CD4-positive, alpha-beta T cell (primary cell): Measurements from ENCODE around the gene ILK. TPM values are rescaled to one million over a fixed set of nuclear protein-coding genes. Genes with fewer than 3 reads are reported as not detected.

Source experiments
- ATAC-seq: fragments of 200-7000 bp; cut with Tn5 transposase; one replicate; pipeline ENCODE4 v1.10.0; 2022; ENCODE audit warnings: mild to moderate bottlenecking; ENCODE audit not compliant: poor library complexity
- CTCF ChIA-PET: fragments of 350-600 bp; sonication (Branson Sonifier 250); formaldehyde crosslinking; loops from one replicate; lab custom pipeline; 2021; ENCODE audit warnings: antibody characterized with exemption, inconsistent platforms; lab: Charles Lee
- POLR2A ChIA-PET: fragments of 350-600 bp; sonication (Branson Sonifier 250); formaldehyde crosslinking; loops from one replicate; lab custom pipeline; 2021; ENCODE audit warnings: antibody characterized with exemption, inconsistent platforms; lab: Charles Lee
- DNase-seq, 14 experiments: peaks; one replicate each; pipeline ENCODE4 v3.0.0-alpha.2; 2013 to 2020; ENCODE audit warnings: mixed read lengths in 2 of 14
- H3K27ac ChIP-seq, 2 donors: one replicate each; pipeline versions ENCODE4 v1.5.1 to v1.7.0; 2013; ENCODE audit warnings: low read length in 2 of 2, low read depth in 1 of 2, mild to moderate bottlenecking in 1 of 2
- H3K27me3 ChIP-seq, 2 experiments: 1 replicate in 1 of 2; 2 replicates in 1 of 2; pipeline versions ENCODE4 v1.6.1 to v1.7.0; 2013; ENCODE audit warnings: low read length in 2 of 2, control low read depth in 1 of 2, mild to moderate bottlenecking in 1 of 2, moderate library complexity in 1 of 2; ENCODE audit not compliant: insufficient read depth in 2 of 2, control insufficient read depth in 1 of 2
- H3K36me3 ChIP-seq: one replicate; pipeline ENCODE4 v1.6.1; 2013; ENCODE audit warnings: low read length, control low read depth; ENCODE audit not compliant: insufficient read depth
- H3K4me1 ChIP-seq: one replicate; pipeline ENCODE4 v1.6.1; 2013; ENCODE audit warnings: low read length, control low read depth; ENCODE audit not compliant: insufficient read depth
- H3K4me3 ChIP-seq: one replicate; pipeline ENCODE4 v1.5.1; 2013; ENCODE audit warnings: mild to moderate bottlenecking, low read length, moderate library complexity
- H3K9me3 ChIP-seq, 2 experiments: 1 replicate in 1 of 2; 2 replicates in 1 of 2; pipeline versions ENCODE4 v1.6.1 to v1.7.0; 2013; ENCODE audit warnings: low read length in 2 of 2, mild to moderate bottlenecking in 2 of 2, control low read depth in 1 of 2, moderate library complexity in 1 of 2; ENCODE audit not compliant: control insufficient read depth in 1 of 2, insufficient read depth in 1 of 2
- H3K27ac Mint-ChIP-seq: one replicate; pipeline ENCODE4 v1.8.0; 2020; ENCODE audit warnings: mixed read lengths
- H3K27me3 Mint-ChIP-seq: one replicate; pipeline ENCODE4 v1.8.0; 2021; ENCODE audit warnings: mixed read lengths
- H3K36me3 Mint-ChIP-seq: one replicate; pipeline ENCODE4 v1.8.0; 2021; ENCODE audit warnings: low read depth, mixed read lengths
- H3K4me1 Mint-ChIP-seq: one replicate; pipeline ENCODE4 v1.8.0; 2021; ENCODE audit warnings: low read depth, mixed read lengths
- H3K4me3 Mint-ChIP-seq: one replicate; pipeline ENCODE4 v1.8.0; 2020; ENCODE audit warnings: mild to moderate bottlenecking, mixed read lengths
- H3K9me3 Mint-ChIP-seq: one replicate; pipeline ENCODE4 v1.8.0; 2020; ENCODE audit warnings: mixed read lengths
- CTCF ChIP-seq: fragments of 200-600 bp; IDR thresholded peaks from one replicate; pipeline ENCODE4 v1.8.0; 2022; ENCODE audit warnings: antibody characterized with exemption, mild to moderate bottlenecking
- intact Hi-C, 2 experiments: fragments of 100-400 bp; cut with DNase I in 1 of 2; cut with micrococcal nuclease in 1 of 2; formaldehyde crosslinking; loops; one replicate each; pipeline versions ENCODE4 v1.15.1 to v1.9.0; 2023 to 2025; cut with DNase I, micrococcal nuclease
- polyA plus RNA-seq, 2 donors: library from polyadenylated mRNA; unstranded; fragments of 120-200 nt; gene quantifications; one replicate each; pipeline ENCODE4 v1.2.1, GENCODE V29; 2013
- total RNA-seq, 174 experiments: library from RNA in 2 of 174; stranded (reverse) in 2 of 174; gene quantifications; one replicate each; pipeline ENCODE4 v1.2.3 and lab custom pipeline; 2021 to 2026

The ILK gene
- total RNA-seq (10 to 100 TPM; 19.2 to 21.0 TPM), total RNA-seq (lab: John Stamatoyannopoulos, UW) (13.2 to 107 (median 65.7) reads per million in 172 experiments)
- 69.0 TPM for polyA plus RNA-seq (2013, experiment 1 of 2)
- 68.0 TPM for polyA plus RNA-seq (2013, experiment 2 of 2)

GRCh38 chr11:6603287-6604080 is at the start of gene ILK, which contains the start of gene RRP8:
TSS of gene ILK (plus strand) at chr11:6603774. CDS start at chr11:6604272, 498 bp downstream.
TSS of gene RRP8 (minus strand) at chr11:6603616. CDS start at chr11:6603502, 114 bp downstream.
- Histone ChIP-seq H3K4me3 (peak within 1 kb of the TSS; percentile 78), H3K27me3 (no peaks in the 10 kb centered on the region), H3K4me1 (peaks cover 73% of the 10 kb centered on the region), H3K27ac (peak within 1 kb of the TSS; percentile 81 to 87), H3K9me3 (no peaks in the 10 kb centered on the region), H3K36me3 (peaks cover 40% of the 10 kb centered on the region)
- Mint-ChIP-seq H3K27me3 (no peaks in the 10 kb centered on the region), H3K4me1 (peaks cover 22% of the 10 kb centered on the region), H3K27ac (no peak within 1 kb of the TSS), H3K36me3 (peaks cover 50% of the 10 kb centered on the region), H3K9me3 (no peaks in the 10 kb centered on the region), H3K4me3 (no peak within 1 kb of the TSS)
- TF ChIP-seq CTCF = no peak
- peak; percentile 73 to 94 (median 83) for DNase-seq
- POLR2A ChIA-PET = interaction anchor here (0.8 to 4.0 kb wide), 15 partner anchors 9 to 201 kb away, joined by 3 to 57 read pairs (median 5); partner anchors contain the start of genes APBB1, ARFIP2, MRPL17 and TAF10
- intact Hi-C loops = loop anchor here (1.0 to 5.0 kb wide), 9 partner anchors 15 to 1384 kb away; partner anchors contain the start of genes ARFIP2 (in 2 of the 2), TIMM10B (in 2 of the 2), CNGA4 (in 1 of the 2) and EIF3F (in 1 of the 2)
- ATAC-seq = peak; percentile 75
- CTCF ChIA-PET = interaction anchor here (1.2 to 2.7 kb wide), 7 partner anchors 9 to 125 kb away, joined by 4 to 33 read pairs (median 4); partner anchors contain the start of genes MRPL17, TAF10 and TPP1

- Histone ChIP-seq H3K36me3 (no peaks in the 10 kb centered on the region), H3K4me3 (no peak overlapping the region), H3K9me3 (peaks cover 0 to 3% of the 10 kb centered on the region in 2 experiments), H3K27me3 (no peaks in the 10 kb centered on the region), H3K4me1 (no peaks in the 10 kb centered on the region), H3K27ac (no peak overlapping the region)
- ATAC-seq (no peak), DNase-seq (no peak)
- Mint-ChIP-seq H3K4me3 (no peak overlapping the region), H3K27ac (no peak overlapping the region), H3K9me3 (no peaks in the 10 kb centered on the region), H3K4me1 (no peaks in the 10 kb centered on the region), H3K27me3 (no peaks in the 10 kb centered on the region), H3K36me3 (peaks cover 9% of the 10 kb centered on the region)
- no peak for TF ChIP-seq CTCF
- CTCF ChIA-PET = interaction anchor here (1.3 kb wide), 1 partner anchor 13 kb away, joined by 3 read pairs; no protein-coding TSS in a partner anchor
- POLR2A ChIA-PET = no interaction called here
- intact Hi-C loops = loop anchor here in 1 of 2 experiments (1.0 kb wide), 1 partner anchor 21 kb away; no protein-coding TSS in a partner anchor
These were observed 48.5 kb upstream of the ILK start for GRCh38 chr11:6554828-6555706.
